GM18909 (cell line): ENCODE measurements around the gene CLDN5.

Experiments
- ATAC-seq: cut with Tn5 transposase; IDR thresholded peaks from one replicate; pipeline ENCODE4 v1.9.1; 2021; ENCODE audit warnings: mild to moderate bottlenecking; ENCODE audit not compliant: unreplicated experiment, poor library complexity

The CLDN5 gene

GRCh38 chr22:19488884-19489843 is 35.0 kb downstream of the CLDN5 start:
- ATAC-seq = no peak

GRCh38 chr22:19488285-19488684 is 35.9 kb downstream of the CLDN5 start:
- ATAC-seq = no peak

GRCh38 chr22:19483481-19484244 is 40.5 kb downstream of the CLDN5 start:
- no peak for ATAC-seq

GRCh38 chr22:19482297-19482696 is 41.9 kb downstream of the CLDN5 start:
- no peak for ATAC-seq

- no peak for ATAC-seq
Observed at GRCh38 chr22:19480789-19481188, 43.4 kb downstream of the CLDN5 start.

GRCh38 chr22:19480173-19480568 is 44.0 kb downstream of the CLDN5 start:
- ATAC-seq = peak; percentile 4

- peak; percentile 88 for ATAC-seq
Observed at GRCh38 chr22:19479355-19480172, 44.6 kb downstream of the CLDN5 start, which contains the start of gene CDC45. Gene CDC45 (plus strand): TSS chr22:19479920. CDS start chr22:19479969, 49 bp downstream.

- ATAC-seq = peak; percentile 47
Observed at GRCh38 chr22:19478901-19479354, 45.3 kb downstream of the CLDN5 start, which contains the start of gene UFD1. Gene UFD1 (minus strand): TSS chr22:19479193. CDS start chr22:19479085, 108 bp downstream.

- no peak for ATAC-seq
Observed at GRCh38 chr22:19478045-19478900, 45.9 kb downstream of the CLDN5 start.

GRCh38 chr22:19477321-19478044 is 46.7 kb downstream of the CLDN5 start:
- ATAC-seq = no peak

- no peak for ATAC-seq
Observed at GRCh38 chr22:19476023-19476422, 48.2 kb downstream of the CLDN5 start.

GRCh38 chr22:19473578-19473977 is 50.6 kb downstream of the CLDN5 start:
- no peak for ATAC-seq
